ENCODE data around the gene CNTLN. TPM values are rescaled to one million over a fixed set of nuclear protein-coding genes. Genes with fewer than 3 reads are reported as not detected.

Gene CNTLN
- total and polyA plus RNA-seq, 2 of the 13 experiments (the other 11 are each of a cell fraction or from before 2014, with no cell fraction given): 1.5 to 5.7 TPM

- Histone ChIP-seq H2AFZ (ENCODE audit: low read length) (no peak overlapping the region), H3K4me3 (replicated peaks in 1 of 3; ENCODE audit: insufficient read depth in 1 of 3, low read depth in 2 of 3, low read length in 3 of 3) (no peak overlapping the region), H3K9me3 (ENCODE audit: low read length) (peaks cover 15% of the 10 kb centered on the region; the same call in 1 of the 2 replicates), H3K79me2 (ENCODE audit: insufficient read depth, low read length) (no peaks in the 10 kb centered on the region), H3K4me2 (ENCODE audit: low read depth, low read length) (no peak overlapping the region), H3K27me3 (ENCODE audit: control insufficient read depth in 1 of 2, insufficient read depth in 2 of 2, low read length in 2 of 2) (no peaks in the 10 kb centered on the region), H3K27ac (ENCODE audit: extremely low read length, insufficient read depth, low read length) (no peak overlapping the region), H4K20me1 (ENCODE audit: insufficient read depth, low read length) (no peaks in the 10 kb centered on the region), H3K4me1 (ENCODE audit: insufficient read depth, low read length) (no peaks in the 10 kb centered on the region), H3K9ac (ENCODE audit: insufficient read depth, low read depth, low read length) (no peak overlapping the region), H3K36me3 (replicated peaks in 1 of 2; ENCODE audit: control insufficient read depth in 1 of 2, insufficient read depth in 2 of 2, low read length in 2 of 2) (no peaks in the 10 kb centered on the region)
- POLR2A ChIA-PET: no interaction called here
- intact Hi-C loops (cut with micrococcal nuclease; ENCODE audit: unreplicated experiment): no loop called here
- ATAC-seq (no peak), FAIRE-seq (no peak), DNase-seq (ENCODE audit: low spot score) (no peak)
- CTCF ChIA-PET (ENCODE audit: low intra/inter-chr PET ratio, low total read pairs): no interaction called here
- in situ Hi-C loops (cut with HindIII; ENCODE audit: extremely low pct_ligation_motif_present, low pct_unique_long_range_greater_than_20kb): no loop called here
- TF ChIP-seq FOXK2 (IDR thresholded peaks at IDR 0.05) (no peak), ZBTB7B (CRISPR knock-in tag; IDR thresholded peaks at IDR 0.05) (no peak), TBL1XR1 (IDR thresholded peaks at IDR 0.05; ENCODE audit: borderline replicate concordance, low read length, partially characterized antibody) (no peak), KAT8 (CRISPR knock-in tag; IDR thresholded peaks at IDR 0.05) (no peak), DMAP1 (CRISPR knock-in tag; IDR thresholded peaks at IDR 0.05) (no peak), ZNF367 (CRISPR knock-in tag; IDR thresholded peaks at IDR 0.05; ENCODE audit: borderline replicate concordance) (no peak), ZC3H4 (CRISPR knock-in tag; IDR thresholded peaks at IDR 0.05; ENCODE audit: borderline replicate concordance) (no peak), ZNF263 (CRISPR knock-in tag; IDR thresholded peaks at IDR 0.05) (no peak)
- TF ChIP-seq, protein P1, sequence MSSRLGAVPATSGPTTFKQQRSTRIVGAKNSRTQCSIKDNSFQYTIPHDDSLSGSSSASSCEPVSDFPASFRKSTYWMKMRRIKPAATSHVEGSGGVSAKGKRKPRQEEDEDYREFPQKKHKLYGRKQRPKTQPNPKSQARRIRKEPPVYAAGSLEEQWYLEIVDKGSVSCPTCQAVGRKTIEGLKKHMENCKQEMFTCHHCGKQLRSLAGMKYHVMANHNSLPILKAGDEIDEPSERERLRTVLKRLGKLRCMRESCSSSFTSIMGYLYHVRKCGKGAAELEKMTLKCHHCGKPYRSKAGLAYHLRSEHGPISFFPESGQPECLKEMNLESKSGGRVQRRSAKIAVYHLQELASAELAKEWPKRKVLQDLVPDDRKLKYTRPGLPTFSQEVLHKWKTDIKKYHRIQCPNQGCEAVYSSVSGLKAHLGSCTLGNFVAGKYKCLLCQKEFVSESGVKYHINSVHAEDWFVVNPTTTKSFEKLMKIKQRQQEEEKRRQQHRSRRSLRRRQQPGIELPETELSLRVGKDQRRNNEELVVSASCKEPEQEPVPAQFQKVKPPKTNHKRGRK (CRISPR knock-in tag; IDR thresholded peaks at IDR 0.05): no peak
- no TSS peak for BruUV-seq (replicated peaks)
- 40% methylated on average over 2 of the region's 2 CpGs for WGBS (ENCODE audit: low lambda C conversion rate)
These were observed 290.5 kb downstream of the CNTLN start for GRCh38 chr9:17425384-17425783.

DNA sequence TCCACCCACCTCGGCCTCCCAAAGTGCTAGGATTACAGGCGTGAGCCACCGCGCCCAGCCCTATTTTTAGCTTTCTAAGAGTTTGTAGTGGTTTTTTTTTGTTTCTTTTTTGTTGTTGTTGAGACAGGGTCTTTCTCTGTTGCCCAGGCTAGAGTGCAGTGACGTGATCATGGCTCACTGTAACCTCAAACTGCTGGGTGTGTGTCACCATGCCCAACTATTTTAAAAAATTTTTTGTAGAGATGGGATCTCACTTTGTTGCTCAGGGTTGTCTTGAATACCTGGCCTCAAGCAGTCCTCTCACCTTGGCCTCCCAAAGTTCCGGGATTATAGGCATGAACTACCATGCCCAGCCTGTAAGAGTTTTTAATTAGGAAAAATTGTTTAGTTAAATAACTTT is 298.7 kb downstream of the CNTLN start:
- no peaks in the 10 kb centered on the region for H3K36me3 ChIP-seq (replicated peaks in 1 of 2; ENCODE audit: control insufficient read depth in 1 of 2, insufficient read depth in 2 of 2, low read length in 2 of 2)
- no peaks in the 10 kb centered on the region for H3K79me2 ChIP-seq (ENCODE audit: insufficient read depth, low read length)
- no peak for FAIRE-seq
- peaks cover 7% of the 10 kb centered on the region; the same call in 1 of the 2 replicates for H3K9me3 ChIP-seq (ENCODE audit: low read length)
- no peak overlapping the region for H3K27ac ChIP-seq (ENCODE audit: extremely low read length, insufficient read depth, low read length)
- H3K4me3 ChIP-seq (replicated peaks in 1 of 3; ENCODE audit: insufficient read depth in 1 of 3, low read depth in 2 of 3, low read length in 3 of 3): no peak overlapping the region
- H3K9ac ChIP-seq (ENCODE audit: insufficient read depth, low read depth, low read length): no peak overlapping the region
- ChIA-PET POLR2A (no interaction called here), CTCF (ENCODE audit: low intra/inter-chr PET ratio, low total read pairs) (no interaction called here)
- in situ Hi-C loops (cut with HindIII; ENCODE audit: extremely low pct_ligation_motif_present, low pct_unique_long_range_greater_than_20kb) (no loop called here), intact Hi-C loops (cut with micrococcal nuclease; ENCODE audit: unreplicated experiment) (no loop called here)
- WGBS (ENCODE audit: low lambda C conversion rate): 71% methylated on average over 6 of the region's 6 CpGs
- H3K4me1 ChIP-seq (ENCODE audit: insufficient read depth, low read length): no peaks in the 10 kb centered on the region
- H3K4me2 ChIP-seq (ENCODE audit: low read depth, low read length): no peak overlapping the region
- H2AFZ ChIP-seq (ENCODE audit: low read length): no peak overlapping the region
- no peaks in the 10 kb centered on the region for H4K20me1 ChIP-seq (ENCODE audit: insufficient read depth, low read length)
- H3K27me3 ChIP-seq (ENCODE audit: control insufficient read depth in 1 of 2, insufficient read depth in 2 of 2, low read length in 2 of 2): no peaks in the 10 kb centered on the region
- no peak for DNase-seq (ENCODE audit: low spot score)
- no TSS peak for BruUV-seq (replicated peaks)
- ATAC-seq: no peak
- TF ChIP-seq, protein P2, sequence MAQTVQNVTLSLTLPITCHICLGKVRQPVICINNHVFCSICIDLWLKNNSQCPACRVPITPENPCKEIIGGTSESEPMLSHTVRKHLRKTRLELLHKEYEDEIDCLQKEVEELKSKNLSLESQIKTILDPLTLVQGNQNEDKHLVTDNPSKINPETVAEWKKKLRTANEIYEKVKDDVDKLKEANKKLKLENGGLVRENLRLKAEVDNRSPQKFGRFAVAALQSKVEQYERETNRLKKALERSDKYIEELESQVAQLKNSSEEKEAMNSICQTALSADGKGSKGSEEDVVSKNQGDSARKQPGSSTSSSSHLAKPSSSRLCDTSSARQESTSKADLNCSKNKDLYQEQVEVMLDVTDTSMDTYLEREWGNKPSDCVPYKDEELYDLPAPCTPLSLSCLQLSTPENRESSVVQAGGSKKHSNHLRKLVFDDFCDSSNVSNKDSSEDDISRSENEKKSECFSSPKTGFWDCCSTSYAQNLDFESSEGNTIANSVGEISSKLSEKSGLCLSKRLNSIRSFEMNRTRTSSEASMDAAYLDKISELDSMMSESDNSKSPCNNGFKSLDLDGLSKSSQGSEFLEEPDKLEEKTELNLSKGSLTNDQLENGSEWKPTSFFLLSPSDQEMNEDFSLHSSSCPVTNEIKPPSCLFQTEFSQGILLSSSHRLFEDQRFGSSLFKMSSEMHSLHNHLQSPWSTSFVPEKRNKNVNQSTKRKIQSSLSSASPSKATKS (CRISPR knock-in tag; IDR thresholded peaks at IDR 0.05): no peak
- TF ChIP-seq ZNF30 (CRISPR knock-in tag; IDR thresholded peaks at IDR 0.05): no peak
- TF ChIP-seq ZNF660 (CRISPR knock-in tag; IDR thresholded peaks at IDR 0.05; ENCODE audit: borderline replicate concordance, low read depth): no peak
- TF ChIP-seq ZNF713 (CRISPR knock-in tag; IDR thresholded peaks at IDR 0.05): no peak
- no peak for TF ChIP-seq ZFP36L2 (CRISPR knock-in tag; IDR thresholded peaks at IDR 0.05)
- TF ChIP-seq NFIC (IDR thresholded peaks at IDR 0.05; ENCODE audit: low read length): no peak
- no peak for TF ChIP-seq ZBTB42 (CRISPR knock-in tag; IDR thresholded peaks at IDR 0.05)
- no peak for TF ChIP-seq ZMYM3 (CRISPR knock-in tag; IDR thresholded peaks at IDR 0.05)
- TF ChIP-seq ZNF577 (CRISPR knock-in tag; IDR thresholded peaks at IDR 0.05; ENCODE audit: borderline replicate concordance, low read depth): no peak
- TF ChIP-seq ETV5 (CRISPR knock-in tag; IDR thresholded peaks at IDR 0.05; ENCODE audit: borderline replicate concordance): no peak
- TF ChIP-seq HDAC2 (CRISPR knock-in tag; IDR thresholded peaks at IDR 0.05): no peak
